GM08714 (cell line): ENCODE data around the gene POLR1G.
"Not testable (repeated sequence)": the region's sequence is repeated elsewhere in the genome, so short reads cannot be mapped to it uniquely, and the experiment has no call there.

Experiments used
- H3K4me3 ChIP-seq: fragments of 200-500 bp; sonication (Bioruptor generic); 2 replicates; pipeline ENCODE4 v1.5.1; 2014; ENCODE audit warnings: mild to moderate bottlenecking, low read length, inconsistent platforms
- ZNF274 ChIP-seq: IDR thresholded peaks from 2 replicates; pipeline ENCODE4 v1.6.1; 2012; ENCODE audit warnings: mild to moderate bottlenecking, low read depth, low read length

POLR1G gene

GRCh38 chr19:45423033-45423588 lies 16.7 kb downstream of the POLR1G start:
- H3K4me3 ChIP-seq = peak overlapping the region; percentile 65; the same call in 1 of the 2 replicates
- no peak for TF ChIP-seq ZNF274

- H3K4me3 ChIP-seq = peak within 1 kb of the TSS; percentile 65
- no peak for TF ChIP-seq ZNF274
Observed at GRCh38 chr19:45423589-45424190, 17.2 kb downstream of the POLR1G start, which contains the start of gene ERCC1. TSS of gene ERCC1 (minus strand) at chr19:45423917. CDS start at chr19:45423374, 543 bp downstream.

- H3K4me3 ChIP-seq = peak overlapping the region; percentile 65
- no peak for TF ChIP-seq ZNF274
Observed at GRCh38 chr19:45424191-45425058, 18.0 kb downstream of the POLR1G start.

GRCh38 chr19:45428384-45429231 lies 22.2 kb downstream of the POLR1G start:
- H3K4me3 ChIP-seq = peak overlapping the region; percentile 36; the same call in 1 of the 2 replicates
- TF ChIP-seq ZNF274 = no peak

GRCh38 chr19:45429896-45430295 lies 23.5 kb downstream of the POLR1G start:
- H3K4me3 ChIP-seq = not testable (repeated sequence)

GRCh38 chr19:45431008-45431407 lies 24.6 kb downstream of the POLR1G start:
- H3K4me3 ChIP-seq = not testable (repeated sequence)

- not testable (repeated sequence) for H3K4me3 ChIP-seq
Observed at GRCh38 chr19:45432543-45432942, 26.1 kb downstream of the POLR1G start.

- no peak for TF ChIP-seq ZNF274
Observed at GRCh38 chr19:45437328-45437727, 30.9 kb downstream of the POLR1G start.

GRCh38 chr19:45439190-45439568 lies 32.7 kb downstream of the POLR1G start:
- no peak for TF ChIP-seq ZNF274
- H3K4me3 ChIP-seq = peak overlapping the region; percentile 68; the same call in 1 of the 2 replicates

More at GRCh38 chr19:45437328-45437727, 30.9 kb downstream of the POLR1G start:
- no peak overlapping the region for H3K4me3 ChIP-seq

- peak overlapping the region; percentile 68 for H3K4me3 ChIP-seq
- no peak for TF ChIP-seq ZNF274
Observed at GRCh38 chr19:45439569-45440258, 33.3 kb downstream of the POLR1G start.

GRCh38 chr19:45440259-45440638 lies 33.8 kb downstream of the POLR1G start:
- peak overlapping the region; percentile 68; the same call in 1 of the 2 replicates for H3K4me3 ChIP-seq
- no peak for TF ChIP-seq ZNF274

GRCh38 chr19:45440873-45441654 lies 34.6 kb downstream of the POLR1G start:
- TF ChIP-seq ZNF274 = no peak
- H3K4me3 ChIP-seq = no peak overlapping the region

GRCh38 chr19:45442408-45442777 lies 35.9 kb downstream of the POLR1G start:
- TF ChIP-seq ZNF274 = no peak
- no peak overlapping the region for H3K4me3 ChIP-seq
